Hepatocyte (in vitro differentiated cells): ENCODE results near the gene TMBIM1. TPM values are rescaled to one million over a fixed set of nuclear protein-coding genes. Genes with fewer than 3 reads are reported as not detected.
A peak's percentile ranks its signal among the peaks of the same experiment; 100 is the strongest.

Source experiments
- DNase-seq: peaks from one replicate; pipeline ENCODE4 v3.0.0-alpha.2; 2016; ENCODE audit warnings: low spot score
- H2AFZ ChIP-seq: fragments of 200-600 bp; sonication (generic); 2 replicates; pipeline ENCODE4 v1.6.0; 2016; ENCODE audit warnings: antibody characterized with exemption, mild to moderate bottlenecking
- H3K27ac ChIP-seq: fragments of 200-600 bp; sonication (generic); 2 replicates; pipeline ENCODE4 v1.5.1; 2016; ENCODE audit warnings: mild to moderate bottlenecking
- H3K27me3 ChIP-seq: fragments of 200-600 bp; sonication (generic); 2 replicates; pipeline ENCODE4 v1.6.1; 2016
- H3K36me3 ChIP-seq: fragments of 200-600 bp; sonication (generic); replicated peaks from 2 replicates; pipeline ENCODE4 v1.5.1; 2016; ENCODE audit warnings: low read depth; ENCODE audit not compliant: insufficient read depth
- H3K4me1 ChIP-seq: fragments of 200-600 bp; sonication (generic); 2 replicates; pipeline ENCODE4 v1.5.1; 2016; ENCODE audit warnings: mild to moderate bottlenecking, moderate library complexity; ENCODE audit not compliant: insufficient read depth
- H3K4me2 ChIP-seq: fragments of 200-600 bp; sonication (generic); 2 replicates; pipeline ENCODE4 v1.6.0; 2016
- H3K4me3 ChIP-seq: fragments of 200-600 bp; sonication (generic); 2 replicates; pipeline ENCODE4 v1.5.1; 2016; ENCODE audit warnings: mild to moderate bottlenecking
- H3K79me2 ChIP-seq: fragments of 200-600 bp; sonication (generic); 2 replicates; pipeline ENCODE4 v1.6.0; 2017; ENCODE audit warnings: mild to moderate bottlenecking
- H3K9me2 ChIP-seq: fragments of 200-600 bp; sonication (generic); replicated peaks from 2 replicates; pipeline ENCODE4 v1.6.0; 2017; ENCODE audit warnings: mild to moderate bottlenecking; ENCODE audit not compliant: insufficient read depth
- H3K9me3 ChIP-seq: fragments of 200-600 bp; sonication (generic); 2 replicates; pipeline ENCODE4 v1.5.1; 2016; ENCODE audit warnings: low read depth, mild to moderate bottlenecking
- H4K20me1 ChIP-seq: fragments of 200-600 bp; sonication (generic); 2 replicates; pipeline ENCODE4 v1.6.0; 2016; ENCODE audit warnings: mild to moderate bottlenecking; ENCODE audit not compliant: insufficient read depth, poor library complexity, severe bottlenecking
- EZH2 ChIP-seq: fragments of 200-600 bp; sonication (generic); IDR thresholded peaks from 2 replicates; pipeline ENCODE4 v1.6.1; 2016; ENCODE audit warnings: antibody characterized with exemption, mild to moderate bottlenecking, borderline replicate concordance
- EZH2phosphoT487 ChIP-seq: fragments of 200-600 bp; sonication (generic); IDR thresholded peaks from one replicate; pipeline ENCODE4 v1.6.1; 2018; ENCODE audit warnings: antibody characterized with exemption, mild to moderate bottlenecking, low read depth, moderate library complexity; ENCODE audit not compliant: unreplicated experiment, severe bottlenecking
- WGBS: methylation state at CpG from one replicate; pipeline ENCODE4 v1.1.6; 2016; ENCODE audit warnings: low lambda C conversion rate; ENCODE audit errors: missing lambda C conversion rate; 5-methylcytosine and 5-hydroxymethylcytosine counted together
- polyA plus RNA-seq: library from polyadenylated mRNA; unstranded; fragments of >200 nt; fragmentation: Nextera tagmentation; extraction: Ambion mirVana; gene quantifications from 2 replicates; pipeline ENCODE4 v1.2.1, GENCODE V29; 2016
- total RNA-seq: library from RNA; depleted of rRNA; stranded (reverse); fragments of >200 nt; gene quantifications from 2 replicates; pipeline ENCODE4 v1.2.3, GENCODE V29; 2014
- TF ChIP-seq, protein P1 (sequence below): fragments of 200-600 bp; sonication (generic); IDR thresholded peaks from 2 replicates; pipeline ENCODE4 v1.5.1; 2016; ENCODE audit warnings: antibody characterized with exemption, mild to moderate bottlenecking; ENCODE audit not compliant: poor library complexity

TMBIM1 gene
- total and polyA plus RNA-seq, 2 experiments from 2014 or later = 224 to 302 TPM

DNA sequence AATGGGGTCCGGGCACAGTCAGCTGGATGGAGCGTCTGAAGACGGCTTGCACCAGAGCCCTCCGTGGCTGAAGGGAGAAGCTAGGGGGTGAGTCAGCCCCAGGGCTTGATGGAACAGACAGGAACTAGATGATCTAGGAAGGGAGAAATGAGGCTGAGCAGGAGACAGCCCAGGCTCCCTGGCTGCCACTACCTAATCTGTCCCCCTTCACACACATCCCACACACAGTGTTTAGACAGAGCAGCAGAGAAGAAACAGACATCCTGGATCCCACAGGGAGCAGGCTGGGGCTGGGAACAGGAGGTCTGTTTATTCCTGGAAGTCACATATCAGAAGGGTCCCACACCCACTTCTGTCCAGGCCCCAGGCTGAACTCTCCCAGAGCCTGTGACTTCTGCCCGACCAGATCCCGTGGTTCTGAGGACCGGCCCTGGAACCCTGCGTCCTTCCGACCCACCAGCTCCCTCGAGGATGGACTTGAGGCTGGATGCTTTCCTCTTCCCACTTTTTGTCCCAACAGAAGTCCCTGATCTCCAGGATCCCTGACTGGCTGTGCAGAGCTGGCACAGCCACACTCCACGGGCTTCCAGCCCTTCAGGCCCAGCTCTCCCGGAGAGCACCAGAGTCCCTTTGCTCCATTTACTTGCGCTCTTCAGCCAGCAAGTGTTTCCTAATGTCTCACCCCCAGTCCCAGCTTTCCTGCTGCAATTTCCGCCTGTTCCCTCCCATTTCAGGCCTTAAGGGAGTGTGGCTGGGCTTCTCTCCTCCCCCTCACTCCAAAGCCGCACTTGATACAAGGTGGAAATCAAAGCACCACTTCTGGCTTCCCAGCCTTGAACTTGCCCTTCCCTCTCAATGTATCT, 33.0 kb downstream of the TMBIM1 start:
- Histone ChIP-seq H2AFZ (no peak overlapping the region), H3K9me2 (no peaks in the 10 kb centered on the region), H3K4me3 (no peak overlapping the region), H3K27me3 (no peaks in the 10 kb centered on the region), H3K4me2 (peak overlapping the region; percentile 57), H4K20me1 (no peaks in the 10 kb centered on the region), H3K36me3 (peaks cover 8% of the 10 kb centered on the region), H3K79me2 (peaks cover 5% of the 10 kb centered on the region), H3K27ac (peak overlapping the region; percentile 92), H3K9me3 (no peaks in the 10 kb centered on the region), H3K4me1 (peaks cover 46% of the 10 kb centered on the region)
- TF ChIP-seq EZH2phosphoT487 (no peak), EZH2 (no peak)
- TF ChIP-seq, protein P1, sequence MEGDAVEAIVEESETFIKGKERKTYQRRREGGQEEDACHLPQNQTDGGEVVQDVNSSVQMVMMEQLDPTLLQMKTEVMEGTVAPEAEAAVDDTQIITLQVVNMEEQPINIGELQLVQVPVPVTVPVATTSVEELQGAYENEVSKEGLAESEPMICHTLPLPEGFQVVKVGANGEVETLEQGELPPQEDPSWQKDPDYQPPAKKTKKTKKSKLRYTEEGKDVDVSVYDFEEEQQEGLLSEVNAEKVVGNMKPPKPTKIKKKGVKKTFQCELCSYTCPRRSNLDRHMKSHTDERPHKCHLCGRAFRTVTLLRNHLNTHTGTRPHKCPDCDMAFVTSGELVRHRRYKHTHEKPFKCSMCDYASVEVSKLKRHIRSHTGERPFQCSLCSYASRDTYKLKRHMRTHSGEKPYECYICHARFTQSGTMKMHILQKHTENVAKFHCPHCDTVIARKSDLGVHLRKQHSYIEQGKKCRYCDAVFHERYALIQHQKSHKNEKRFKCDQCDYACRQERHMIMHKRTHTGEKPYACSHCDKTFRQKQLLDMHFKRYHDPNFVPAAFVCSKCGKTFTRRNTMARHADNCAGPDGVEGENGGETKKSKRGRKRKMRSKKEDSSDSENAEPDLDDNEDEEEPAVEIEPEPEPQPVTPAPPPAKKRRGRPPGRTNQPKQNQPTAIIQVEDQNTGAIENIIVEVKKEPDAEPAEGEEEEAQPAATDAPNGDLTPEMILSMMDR = no peak
- peak; percentile 79 for DNase-seq
- 45% methylated on average over 15 of the region's 15 CpGs for WGBS

DNA sequence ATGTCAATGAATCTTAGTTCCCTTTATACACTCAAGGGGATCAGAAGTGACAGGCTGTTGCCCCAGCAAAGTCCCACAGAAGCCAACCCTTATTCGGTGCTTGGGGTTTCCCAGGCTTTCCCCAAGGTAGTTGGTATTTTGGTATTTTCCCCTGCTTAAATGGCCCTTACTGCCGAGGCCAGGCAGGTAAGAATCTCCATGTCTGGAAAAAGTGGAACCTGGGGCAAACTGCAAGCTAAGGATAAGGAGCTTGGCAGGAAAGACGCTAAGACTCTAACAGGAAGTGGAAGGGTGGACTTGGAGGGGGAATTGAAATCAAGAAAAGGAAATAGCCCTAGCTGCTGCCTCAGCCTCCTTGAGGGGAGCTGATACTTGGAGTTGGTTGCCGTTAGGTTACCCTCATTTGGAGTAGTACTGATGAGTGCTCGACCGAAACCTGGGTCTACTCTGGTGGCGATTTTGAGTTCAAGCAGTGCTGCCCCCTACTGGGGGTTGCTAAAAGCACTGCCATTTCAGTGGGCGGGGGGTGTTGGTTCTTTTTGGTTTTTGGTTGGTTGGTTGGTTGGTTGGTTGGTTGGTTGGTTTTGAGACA, 34.8 kb downstream of the TMBIM1 start:
- no peaks in the 10 kb centered on the region for H3K9me3 ChIP-seq
- no peak overlapping the region for H3K4me2 ChIP-seq
- H3K27ac ChIP-seq = peak overlapping the region; percentile 63
- 76% methylated on average over 8 of the region's 8 CpGs for WGBS
- H3K79me2 ChIP-seq = no peaks in the 10 kb centered on the region
- H4K20me1 ChIP-seq = no peaks in the 10 kb centered on the region
- DNase-seq = no peak
- H3K4me1 ChIP-seq = peaks cover 31% of the 10 kb centered on the region
- H3K9me2 ChIP-seq = no peaks in the 10 kb centered on the region
- no peak overlapping the region for H3K4me3 ChIP-seq
- H3K27me3 ChIP-seq = no peaks in the 10 kb centered on the region
- peaks cover 8% of the 10 kb centered on the region for H3K36me3 ChIP-seq
- TF ChIP-seq, protein P1 = peak; percentile 45
- TF ChIP-seq EZH2 (no peak), EZH2phosphoT487 (no peak)
- H2AFZ ChIP-seq = no peak overlapping the region

DNA sequence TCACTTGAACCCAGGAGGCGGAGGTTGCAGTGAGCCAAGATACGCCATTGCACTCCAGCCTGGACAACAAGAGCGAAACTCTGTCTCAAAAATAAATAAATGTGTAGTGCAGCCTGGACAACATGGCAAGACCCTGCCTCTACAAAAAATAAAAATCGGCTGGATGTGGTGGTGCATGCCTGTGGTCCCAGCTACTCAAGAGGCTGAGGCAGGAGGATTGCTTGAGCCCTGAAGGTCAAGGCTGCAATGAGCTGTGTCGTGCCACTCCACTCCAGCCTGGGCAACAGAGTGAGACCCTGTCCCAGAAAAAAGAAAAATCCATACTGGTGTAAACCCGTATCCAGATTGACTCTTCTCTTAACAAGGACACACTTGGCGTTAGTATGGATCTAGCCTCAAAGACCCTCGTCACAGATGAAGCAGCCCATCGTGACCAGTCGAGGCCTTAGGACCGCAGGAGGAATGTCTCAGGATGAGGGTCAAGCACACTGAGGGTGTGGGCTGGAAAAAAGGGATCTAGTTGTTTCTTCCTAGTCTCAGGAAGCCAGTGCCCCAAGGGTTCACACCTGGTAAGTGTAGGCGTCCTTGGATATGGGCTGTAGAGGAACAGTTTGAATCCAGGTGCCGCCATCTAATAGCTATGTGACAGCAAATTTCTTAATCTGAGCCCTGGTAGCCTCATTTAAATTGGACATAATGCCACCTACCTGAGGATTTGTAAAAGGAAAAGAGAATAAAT, 35.5 kb downstream of the TMBIM1 start:
- Histone ChIP-seq H3K9me2 (no peaks in the 10 kb centered on the region), H3K9me3 (no peaks in the 10 kb centered on the region), H3K4me1 (peaks cover 24% of the 10 kb centered on the region), H4K20me1 (no peaks in the 10 kb centered on the region), H3K4me2 (no peak overlapping the region), H3K36me3 (peaks cover 8% of the 10 kb centered on the region), H2AFZ (no peak overlapping the region), H3K4me3 (no peak overlapping the region), H3K79me2 (no peaks in the 10 kb centered on the region), H3K27ac (peak overlapping the region; percentile 63), H3K27me3 (no peaks in the 10 kb centered on the region)
- no peak for DNase-seq
- 97% methylated on average over 13 of the region's 13 CpGs for WGBS
- TF ChIP-seq EZH2phosphoT487 (no peak), EZH2 (no peak)
- TF ChIP-seq, protein P1 = no peak
